ENCODE data around the gene OAF.
A peak's percentile ranks its signal among the peaks of the same experiment; 100 is the strongest.

The OAF gene

GRCh38 chr11:120254788-120255518 lies 44.1 kb downstream of the OAF start:
- H3K27ac Mint-ChIP-seq, result no peak overlapping the region
- peaks cover 68% of the 10 kb centered on the region for H3K27me3 Mint-ChIP-seq
- H3K4me3 Mint-ChIP-seq, result peak overlapping the region; percentile 5
- H3K4me1 Mint-ChIP-seq, result peaks cover 11% of the 10 kb centered on the region
- no peak for ATAC-seq
- H3K36me3 Mint-ChIP-seq, result no peaks in the 10 kb centered on the region
- H3K9me3 Mint-ChIP-seq, result no peaks in the 10 kb centered on the region

DNA sequence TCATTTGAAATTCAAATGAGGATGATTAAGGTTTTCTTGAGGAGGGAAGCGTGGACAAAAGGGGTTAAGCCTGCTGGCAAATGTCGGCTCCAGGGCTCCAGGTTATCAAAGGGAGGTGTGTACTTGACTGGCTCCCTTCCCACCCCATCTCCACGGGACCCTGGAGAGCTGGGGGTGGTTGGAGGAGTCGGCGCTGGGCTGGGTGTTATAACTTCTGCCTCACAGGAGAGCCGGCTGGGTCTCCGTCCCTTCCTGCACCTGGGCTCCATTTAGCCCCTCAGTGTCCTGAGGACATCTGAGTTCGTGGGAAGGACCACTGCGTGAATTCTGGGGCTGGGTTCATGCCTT lies 44.7 kb downstream of the OAF start:
- Mint-ChIP-seq H3K4me3 (peak overlapping the region; percentile 5), H3K36me3 (no peaks in the 10 kb centered on the region), H3K27ac (no peak overlapping the region), H3K4me1 (peaks cover 11% of the 10 kb centered on the region), H3K27me3 (peaks cover 74% of the 10 kb centered on the region), H3K9me3 (no peaks in the 10 kb centered on the region)
- no peak for ATAC-seq

DNA sequence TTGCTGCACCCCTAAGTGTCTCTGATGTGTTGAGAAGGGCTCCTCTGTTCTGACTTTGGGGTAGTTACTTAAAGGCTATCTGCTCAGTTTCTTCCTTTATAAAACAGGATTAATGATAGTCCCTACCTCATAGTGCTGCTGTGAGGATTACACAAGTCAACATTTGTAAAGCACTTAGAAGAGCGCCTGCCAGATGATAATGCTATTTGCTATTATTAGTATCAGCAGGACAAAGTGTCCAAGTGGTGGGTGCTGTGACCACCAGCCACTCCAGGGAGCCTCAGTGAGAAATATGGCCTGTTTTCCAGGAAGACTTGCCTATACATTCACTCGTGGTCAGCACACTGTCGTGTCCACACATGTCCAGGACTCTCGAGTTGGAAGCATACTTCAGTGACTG lies 45.3 kb downstream of the OAF start:
- H3K4me1 Mint-ChIP-seq, result peaks cover 11% of the 10 kb centered on the region
- peaks cover 80% of the 10 kb centered on the region for H3K27me3 Mint-ChIP-seq
- ATAC-seq, result no peak
- no peaks in the 10 kb centered on the region for H3K9me3 Mint-ChIP-seq
- no peak overlapping the region for H3K27ac Mint-ChIP-seq
- H3K4me3 Mint-ChIP-seq, result no peak overlapping the region
- no peaks in the 10 kb centered on the region for H3K36me3 Mint-ChIP-seq

DNA sequence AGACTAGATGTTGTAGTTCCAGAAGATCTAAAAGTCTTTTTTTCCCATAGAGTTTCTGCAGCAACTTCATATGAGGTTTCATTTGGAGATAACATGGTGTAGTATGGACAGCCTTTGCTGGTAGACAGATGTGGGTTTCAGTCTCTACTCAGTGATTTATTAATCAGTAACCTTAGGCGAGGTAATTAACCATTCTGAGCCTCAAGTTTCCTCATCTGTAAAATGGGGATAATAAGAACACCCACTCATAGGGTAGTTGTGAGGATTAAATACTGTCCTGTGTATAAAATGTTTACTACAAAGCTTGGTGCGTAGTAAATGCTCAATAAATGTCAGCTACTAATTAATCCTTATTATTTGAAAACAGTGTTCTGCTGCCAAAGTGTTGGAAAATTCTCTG lies 45.9 kb downstream of the OAF start:
- H3K4me3 Mint-ChIP-seq, result no peak overlapping the region
- H3K27me3 Mint-ChIP-seq, result peaks cover 86% of the 10 kb centered on the region
- no peak for ATAC-seq
- H3K36me3 Mint-ChIP-seq, result no peaks in the 10 kb centered on the region
- H3K9me3 Mint-ChIP-seq, result no peaks in the 10 kb centered on the region
- H3K27ac Mint-ChIP-seq, result no peak overlapping the region
- H3K4me1 Mint-ChIP-seq, result peaks cover 11% of the 10 kb centered on the region

DNA sequence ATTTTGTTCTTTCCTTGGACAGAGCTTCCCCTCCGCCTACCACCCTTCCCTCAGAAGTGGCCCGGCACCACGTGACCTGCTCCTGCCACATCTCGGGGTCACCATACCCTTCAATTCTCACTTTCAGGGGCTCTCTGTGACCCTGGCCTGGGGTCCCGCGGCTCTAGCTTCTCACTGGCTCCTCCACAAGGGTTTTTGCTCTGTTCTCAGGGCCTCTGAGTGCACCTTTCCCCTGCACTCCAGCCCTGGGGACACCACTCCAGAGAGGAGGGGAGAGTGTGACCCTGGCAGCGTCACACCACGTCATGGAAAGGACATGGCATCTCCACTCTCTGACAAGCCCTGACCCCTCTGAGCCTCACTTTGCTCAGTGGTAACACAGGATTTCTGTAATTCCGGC lies 46.5 kb downstream of the OAF start:
- no peak for ATAC-seq
- H3K27me3 Mint-ChIP-seq, result peaks cover 80% of the 10 kb centered on the region
- no peaks in the 10 kb centered on the region for H3K9me3 Mint-ChIP-seq
- H3K4me3 Mint-ChIP-seq, result no peak overlapping the region
- no peaks in the 10 kb centered on the region for H3K36me3 Mint-ChIP-seq
- no peak overlapping the region for H3K27ac Mint-ChIP-seq
- H3K4me1 Mint-ChIP-seq, result peaks cover 11% of the 10 kb centered on the region

DNA sequence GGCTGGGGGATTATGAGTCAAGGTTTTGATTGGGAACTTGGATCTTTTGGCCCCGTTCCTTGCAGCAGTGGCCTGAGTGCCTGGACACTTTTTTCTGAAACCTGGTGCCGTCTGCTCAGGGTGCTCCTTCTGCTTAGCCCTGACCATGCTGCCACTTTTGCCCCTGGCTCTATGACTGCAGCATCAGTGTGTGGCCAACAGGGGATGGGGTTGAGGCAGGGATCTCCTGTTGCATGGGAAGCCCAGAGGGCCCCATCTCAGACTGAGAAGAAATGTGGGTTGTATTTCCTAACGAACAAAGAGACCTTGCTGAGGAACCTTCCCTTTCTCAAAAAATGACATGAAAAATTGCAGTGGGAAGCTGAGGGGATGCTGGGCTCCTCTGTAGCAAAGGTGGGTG lies 47.8 kb downstream of the OAF start:
- Mint-ChIP-seq H3K4me1 (peaks cover 11% of the 10 kb centered on the region), H3K27ac (no peak overlapping the region), H3K4me3 (no peak overlapping the region), H3K36me3 (no peaks in the 10 kb centered on the region), H3K27me3 (peaks cover 72% of the 10 kb centered on the region), H3K9me3 (no peaks in the 10 kb centered on the region)
- ATAC-seq, result no peak

DNA sequence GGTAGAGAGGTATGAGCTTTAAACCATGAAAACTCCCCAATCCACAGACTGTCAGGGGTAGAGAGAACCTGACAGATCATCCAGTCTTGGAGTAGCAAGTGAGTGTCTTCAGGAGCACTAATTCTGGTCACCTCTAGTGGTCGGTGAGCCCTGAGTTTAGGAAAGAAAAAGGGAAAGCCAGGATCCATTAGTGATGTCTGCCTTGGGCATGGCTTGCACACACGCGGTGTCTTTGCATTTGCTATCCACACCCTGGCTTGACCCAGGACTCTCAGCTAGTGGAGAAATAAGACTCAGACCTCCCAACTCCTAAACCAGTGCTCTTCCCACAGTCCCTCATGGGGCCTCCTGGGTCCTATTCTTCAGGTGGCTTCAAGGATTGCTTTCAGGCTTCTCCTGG lies 48.4 kb downstream of the OAF start:
- Mint-ChIP-seq H3K27ac (no peak overlapping the region), H3K27me3 (peaks cover 66% of the 10 kb centered on the region), H3K4me3 (no peak overlapping the region), H3K9me3 (no peaks in the 10 kb centered on the region), H3K36me3 (no peaks in the 10 kb centered on the region), H3K4me1 (peaks cover 11% of the 10 kb centered on the region)
- ATAC-seq, result no peak

- H3K27ac Mint-ChIP-seq, result no peak overlapping the region
- peaks cover 58% of the 10 kb centered on the region for H3K27me3 Mint-ChIP-seq
- no peaks in the 10 kb centered on the region for H3K36me3 Mint-ChIP-seq
- no peaks in the 10 kb centered on the region for H3K9me3 Mint-ChIP-seq
- H3K4me1 Mint-ChIP-seq, result peaks cover 5% of the 10 kb centered on the region
- ATAC-seq, result no peak
- no peak overlapping the region for H3K4me3 Mint-ChIP-seq
Measured at GRCh38 chr11:120259988-120260565, 49.2 kb downstream of the OAF start.

DNA sequence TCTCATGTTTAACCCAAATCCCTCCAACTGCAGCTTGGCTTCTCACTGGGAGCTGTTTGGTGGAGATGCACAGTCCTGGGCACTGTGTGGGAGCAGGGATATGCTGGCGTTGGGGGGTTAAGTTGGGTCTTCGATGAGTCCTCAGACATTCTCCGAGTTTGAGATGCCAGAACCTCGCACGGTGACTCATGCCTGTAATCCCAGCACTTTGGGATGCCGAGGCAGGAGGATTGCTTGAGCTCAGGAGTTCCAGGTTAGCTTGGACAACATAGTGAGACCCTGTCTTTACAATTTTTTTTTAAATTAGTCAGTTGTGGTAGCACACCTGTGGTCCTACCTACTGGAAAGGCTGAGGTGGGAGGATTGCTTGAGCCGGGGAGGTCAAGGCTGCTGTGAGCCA lies 49.8 kb downstream of the OAF start:
- Mint-ChIP-seq H3K36me3 (no peaks in the 10 kb centered on the region), H3K4me1 (no peaks in the 10 kb centered on the region), H3K27ac (no peak overlapping the region), H3K27me3 (peaks cover 58% of the 10 kb centered on the region), H3K9me3 (no peaks in the 10 kb centered on the region), H3K4me3 (no peak overlapping the region)
- no peak for ATAC-seq

GRCh38 chr11:120261321-120261720 lies 50.5 kb downstream of the OAF start:
- H3K36me3 Mint-ChIP-seq, result no peaks in the 10 kb centered on the region
- ATAC-seq, result no peak
- peaks cover 58% of the 10 kb centered on the region for H3K27me3 Mint-ChIP-seq
- no peak overlapping the region for H3K27ac Mint-ChIP-seq
- H3K9me3 Mint-ChIP-seq, result no peaks in the 10 kb centered on the region
- no peak overlapping the region for H3K4me3 Mint-ChIP-seq
- H3K4me1 Mint-ChIP-seq, result no peaks in the 10 kb centered on the region

DNA sequence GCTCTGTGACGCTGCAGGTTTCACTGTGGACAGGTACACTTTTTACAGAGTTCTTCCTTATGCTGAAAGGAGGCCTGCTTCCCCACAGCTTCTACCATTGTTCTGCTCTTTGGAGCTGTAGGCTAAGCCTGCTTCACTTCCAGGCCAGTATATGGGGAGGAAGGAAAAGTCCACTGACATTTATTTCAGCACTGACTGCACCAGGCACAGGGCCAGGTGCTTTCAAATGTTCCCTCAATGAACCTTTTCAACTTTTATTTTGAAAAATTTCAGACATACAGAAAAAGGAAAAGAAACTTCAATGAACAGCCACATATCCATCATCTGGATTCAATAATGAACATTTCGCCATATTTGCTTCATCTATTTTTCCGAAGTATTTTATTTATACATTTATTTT lies 51.1 kb downstream of the OAF start:
- peaks cover under 1% of the 10 kb centered on the region for H3K4me1 Mint-ChIP-seq
- H3K36me3 Mint-ChIP-seq, result no peaks in the 10 kb centered on the region
- no peak overlapping the region for H3K27ac Mint-ChIP-seq
- H3K27me3 Mint-ChIP-seq, result peaks cover 58% of the 10 kb centered on the region
- no peaks in the 10 kb centered on the region for H3K9me3 Mint-ChIP-seq
- ATAC-seq, result no peak
- no peak overlapping the region for H3K4me3 Mint-ChIP-seq

DNA sequence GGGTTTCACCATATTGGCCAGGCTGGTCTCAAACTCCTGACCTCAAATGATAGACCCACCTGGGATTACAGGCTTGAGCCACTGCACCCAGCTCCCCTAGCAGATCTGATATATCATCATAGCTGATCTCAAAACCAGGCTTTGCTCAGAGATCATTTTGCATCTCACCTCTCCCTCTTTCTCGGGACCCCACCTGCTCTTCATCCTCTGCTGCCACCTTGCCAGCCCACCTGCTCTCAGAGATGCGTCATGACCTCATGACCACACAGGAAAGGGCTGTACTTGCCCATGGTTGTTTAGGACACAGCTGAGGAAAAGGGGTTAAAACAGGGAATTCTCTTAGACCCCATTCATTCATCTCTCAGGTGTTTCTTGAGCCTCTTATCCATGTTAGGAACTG lies 56.5 kb downstream of the OAF start:
- Mint-ChIP-seq H3K27me3 (peaks cover 40% of the 10 kb centered on the region), H3K4me3 (no peak overlapping the region), H3K4me1 (peaks cover 8% of the 10 kb centered on the region), H3K27ac (no peak overlapping the region), H3K9me3 (no peaks in the 10 kb centered on the region), H3K36me3 (no peaks in the 10 kb centered on the region)
- no peak for ATAC-seq

GRCh38 chr11:120268686-120269085 lies 57.9 kb downstream of the OAF start:
- H3K36me3 Mint-ChIP-seq, result no peaks in the 10 kb centered on the region
- ATAC-seq, result no peak
- H3K4me3 Mint-ChIP-seq, result no peak overlapping the region
- peaks cover 8% of the 10 kb centered on the region for H3K4me1 Mint-ChIP-seq
- no peaks in the 10 kb centered on the region for H3K9me3 Mint-ChIP-seq
- no peak overlapping the region for H3K27ac Mint-ChIP-seq
- peaks cover 48% of the 10 kb centered on the region for H3K27me3 Mint-ChIP-seq

- no peak for ATAC-seq
- Mint-ChIP-seq H3K9me3 (no peaks in the 10 kb centered on the region), H3K4me1 (peaks cover 8% of the 10 kb centered on the region), H3K4me3 (no peak overlapping the region), H3K36me3 (no peaks in the 10 kb centered on the region), H3K27ac (no peak overlapping the region), H3K27me3 (peaks cover 62% of the 10 kb centered on the region)
Measured at GRCh38 chr11:120270386-120270785, 59.6 kb downstream of the OAF start.

- no peak for ATAC-seq
- H3K9me3 Mint-ChIP-seq, result no peaks in the 10 kb centered on the region
Measured at GRCh38 chr11:120271672-120272071, 60.8 kb downstream of the OAF start.

GRCh38 chr11:120272303-120272702 lies 61.5 kb downstream of the OAF start:
- Mint-ChIP-seq H3K4me3 (no peak overlapping the region), H3K9me3 (no peaks in the 10 kb centered on the region), H3K4me1 (peaks cover 3% of the 10 kb centered on the region), H3K36me3 (no peaks in the 10 kb centered on the region), H3K27me3 (peaks cover 43% of the 10 kb centered on the region), H3K27ac (no peak overlapping the region)
- no peak for ATAC-seq

More at GRCh38 chr11:120271672-120272071, 60.8 kb downstream of the OAF start:
- no peaks in the 10 kb centered on the region for H3K36me3 Mint-ChIP-seq
- H3K27ac Mint-ChIP-seq, result no peak overlapping the region
- peaks cover 49% of the 10 kb centered on the region for H3K27me3 Mint-ChIP-seq
- H3K4me3 Mint-ChIP-seq, result no peak overlapping the region
- H3K4me1 Mint-ChIP-seq, result peaks cover 8% of the 10 kb centered on the region

All from stimulated activated memory B cell treated with anti-CD40 and anti-IgM and Interleukin-4, amounts not matched to agents 10 μg/mL and 1 μg/mL and 100 μg/mL, for 72 hours (primary cell).